ENCODE data around the gene ERC2.

Gene ERC2

GRCh38 chr3:55480911-55481743 is 987.1 kb downstream of the ERC2 start:
- no peak for DNase-seq

GRCh38 chr3:55477306-55478303 is 990.7 kb downstream of the ERC2 start:
- DNase-seq: no peak

- no peak for DNase-seq
Measured at GRCh38 chr3:55476515-55476914, 991.8 kb downstream of the ERC2 start.

GRCh38 chr3:55474213-55474632 is 994.0 kb downstream of the ERC2 start:
- DNase-seq: no peak

GRCh38 chr3:55473788-55474187 is 994.5 kb downstream of the ERC2 start:
- DNase-seq: no peak

- DNase-seq: no peak
Measured at GRCh38 chr3:55471522-55472280, 996.6 kb downstream of the ERC2 start.

GRCh38 chr3:55471084-55471483 is 997.2 kb downstream of the ERC2 start:
- DNase-seq: no peak

GRCh38 chr3:55469957-55470526 is 998.2 kb downstream of the ERC2 start:
- DNase-seq: no peak

GRCh38 chr3:55468251-55468650 is 1000.0 kb downstream of the ERC2 start:
- DNase-seq: no peak

- DNase-seq: no peak
Measured at GRCh38 chr3:55467099-55467498, 1001.2 kb downstream of the ERC2 start.

GRCh38 chr3:55466526-55466925 is 1001.7 kb downstream of the ERC2 start:
- no peak for DNase-seq

- no peak for DNase-seq
Measured at GRCh38 chr3:55461896-55462295, 1006.4 kb downstream of the ERC2 start.

- no peak for DNase-seq
Measured at GRCh38 chr3:55459838-55460237, 1008.4 kb downstream of the ERC2 start.
